ENCODE measurements around the gene SLN.

The SLN gene

GRCh38 chr11:107731941-107732688, 20.3 kb upstream of the SLN start:
- DNase-seq (ENCODE audit: low read depth in 1 of 2, low spot score in 1 of 2): no peak
- no peak overlapping the region for H3K4me3 ChIP-seq (replicated peaks; ENCODE audit: insufficient read depth, low read length)
- H3K27ac ChIP-seq (replicated peaks): no peak overlapping the region
- H3K27me3 ChIP-seq (ENCODE audit: insufficient read depth, poor library complexity, severe bottlenecking): no peaks in the 10 kb centered on the region
- TF ChIP-seq SPI1 (IDR thresholded peaks at IDR 0.05; ENCODE audit: borderline replicate concordance, low read depth) (no peak), GABPA (IDR thresholded peaks at IDR 0.05; ENCODE audit: low read depth) (no peak), CTCF (IDR thresholded peaks at IDR 0.05; ENCODE audit: insufficient read depth, low read length) (no peak), REST (IDR thresholded peaks at IDR 0.05; ENCODE audit: insufficient replicate concordance, low read depth) (no peak), POLR2AphosphoS5 (IDR thresholded peaks at IDR 0.05; ENCODE audit: low read depth) (no peak)

GRCh38 chr11:107722662-107723061, 10.8 kb upstream of the SLN start:
- DNase-seq (ENCODE audit: low read depth in 1 of 2, low spot score in 1 of 2): no peak
- TF ChIP-seq CTCF (IDR thresholded peaks at IDR 0.05; ENCODE audit: insufficient read depth, low read length) (no peak), GABPA (IDR thresholded peaks at IDR 0.05; ENCODE audit: low read depth) (no peak), POLR2AphosphoS5 (IDR thresholded peaks at IDR 0.05; ENCODE audit: low read depth) (no peak), REST (IDR thresholded peaks at IDR 0.05; ENCODE audit: insufficient replicate concordance, low read depth) (no peak), SPI1 (IDR thresholded peaks at IDR 0.05; ENCODE audit: borderline replicate concordance, low read depth) (no peak)
- Histone ChIP-seq H3K27ac (replicated peaks) (no peak overlapping the region), H3K4me3 (replicated peaks; ENCODE audit: insufficient read depth, low read length) (no peak overlapping the region), H3K27me3 (ENCODE audit: insufficient read depth, poor library complexity, severe bottlenecking) (peaks cover 10% of the 10 kb centered on the region)

GRCh38 chr11:107721207-107721606, 9.4 kb upstream of the SLN start:
- peaks cover 10% of the 10 kb centered on the region for H3K27me3 ChIP-seq (ENCODE audit: insufficient read depth, poor library complexity, severe bottlenecking)
- no peak overlapping the region for H3K4me3 ChIP-seq (replicated peaks; ENCODE audit: insufficient read depth, low read length)
- no peak for TF ChIP-seq GABPA (IDR thresholded peaks at IDR 0.05; ENCODE audit: low read depth)
- no peak for TF ChIP-seq POLR2AphosphoS5 (IDR thresholded peaks at IDR 0.05; ENCODE audit: low read depth)
- no peak for TF ChIP-seq CTCF (IDR thresholded peaks at IDR 0.05; ENCODE audit: insufficient read depth, low read length)
- no peak for TF ChIP-seq SPI1 (IDR thresholded peaks at IDR 0.05; ENCODE audit: borderline replicate concordance, low read depth)
- no peak for TF ChIP-seq REST (IDR thresholded peaks at IDR 0.05; ENCODE audit: insufficient replicate concordance, low read depth)
- no peak overlapping the region for H3K27ac ChIP-seq (replicated peaks)
- no peak for DNase-seq (ENCODE audit: low read depth in 1 of 2, low spot score in 1 of 2)
